ENCODE results near the gene TMPRSS11F. TPM values are rescaled to one million over a fixed set of nuclear protein-coding genes. Genes with fewer than 3 reads are reported as not detected.

TMPRSS11F gene
- total RNA-seq, 1 experiment from 2014 or later = not detected

DNA sequence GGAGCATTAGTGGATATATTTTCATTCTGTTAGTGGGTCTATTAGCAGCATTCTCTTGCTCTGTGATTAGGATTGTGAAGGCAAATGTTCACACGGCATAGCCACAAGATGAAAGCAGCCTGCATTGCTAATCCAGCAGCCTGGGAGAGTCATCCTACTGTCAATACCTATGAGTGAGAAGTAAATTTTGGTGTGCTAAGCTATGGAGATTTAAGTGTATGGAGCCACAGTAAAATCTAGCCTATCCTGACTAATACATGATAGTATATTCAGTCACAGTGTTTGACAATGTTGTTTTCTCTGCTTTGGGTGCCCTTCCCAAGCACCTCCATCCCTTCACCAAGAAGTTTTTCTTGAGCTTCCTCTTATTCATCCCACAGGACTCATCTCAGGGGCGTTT lies 47.2 kb upstream of the TMPRSS11F start:
- Histone ChIP-seq H3K9me3 (ENCODE audit: control insufficient read depth, low read depth, low read length) (peaks cover 8% of the 10 kb centered on the region), H2BK12ac (ENCODE audit: insufficient read length, low read depth, low read length) (no peak overlapping the region), H2BK120ac (ENCODE audit: low read depth, low read length, poor library complexity, severe bottlenecking) (no peak overlapping the region), H4K91ac (ENCODE audit: insufficient read length, low read depth, low read length) (no peak overlapping the region), H4K8ac (replicated peaks; ENCODE audit: insufficient read length, low read depth, low read length) (no peak overlapping the region), H3K18ac (ENCODE audit: insufficient read length, low read depth, low read length) (no peak overlapping the region), H2AFZ (ENCODE audit: low read length) (no peak overlapping the region), H3K27ac (ENCODE audit: insufficient read length, low read depth, low read length) (no peak overlapping the region), H3K4me2 (ENCODE audit: insufficient read depth, insufficient read length, low read length) (no peak overlapping the region), H4K20me1 (ENCODE audit: control insufficient read depth, insufficient read depth, insufficient read length) (no peaks in the 10 kb centered on the region), H2BK15ac (ENCODE audit: low read depth, low read length) (no peak overlapping the region), H3K9ac (ENCODE audit: extremely low read depth, insufficient read length, low read length) (no peak overlapping the region), H3K27me3 (ENCODE audit: insufficient read depth, low read length) (no peaks in the 10 kb centered on the region), H3K79me2 (ENCODE audit: insufficient read depth, low read length) (no peaks in the 10 kb centered on the region), H3K23ac (ENCODE audit: insufficient read length, low read depth, low read length) (no peak overlapping the region), H3K23me2 (ENCODE audit: insufficient read length, low read depth, low read length, poor library complexity, severe bottlenecking) (no peaks in the 10 kb centered on the region), H3K4ac (ENCODE audit: low read depth, low read length) (no peak overlapping the region), H3K56ac (ENCODE audit: insufficient read length, low read depth, low read length) (no peak overlapping the region), H3K79me1 (ENCODE audit: insufficient read depth, low read depth, low read length, poor library complexity, severe bottlenecking) (no peaks in the 10 kb centered on the region), H2AK5ac (ENCODE audit: insufficient read length, low read length) (no peak overlapping the region), H4K5ac (ENCODE audit: insufficient read length, low read depth, low read length) (no peak overlapping the region), H2BK20ac (ENCODE audit: low read depth, low read length, poor library complexity, severe bottlenecking) (no peak overlapping the region), H2BK5ac (ENCODE audit: insufficient read length, low read length) (no peak overlapping the region), H3K4me1 (ENCODE audit: insufficient read depth, low read length) (no peaks in the 10 kb centered on the region), H3K14ac (ENCODE audit: insufficient read depth, low read length) (no peak overlapping the region), H3T11ph (ENCODE audit: low read length) (no peak overlapping the region)
- peaks cover 13 to 26% (median 20%) of the 10 kb centered on the region in 3 experiments for H3K36me3 Mint-ChIP-seq (ENCODE audit: insufficient read depth in 1 of 3, low read depth in 3 of 3)
- H3K27me3 Mint-ChIP-seq (ENCODE audit: low read depth) = no peaks in the 10 kb centered on the region
- H3K27ac Mint-ChIP-seq = no peak overlapping the region
- H3K4me3 Mint-ChIP-seq = no peak overlapping the region
- no peak for DNase-seq
- peaks cover 26 to 29% of the 10 kb centered on the region in 2 experiments for H3K9me3 Mint-ChIP-seq
- no peaks in the 10 kb centered on the region for H3K4me1 Mint-ChIP-seq
- TF ChIP-seq, protein P1, sequence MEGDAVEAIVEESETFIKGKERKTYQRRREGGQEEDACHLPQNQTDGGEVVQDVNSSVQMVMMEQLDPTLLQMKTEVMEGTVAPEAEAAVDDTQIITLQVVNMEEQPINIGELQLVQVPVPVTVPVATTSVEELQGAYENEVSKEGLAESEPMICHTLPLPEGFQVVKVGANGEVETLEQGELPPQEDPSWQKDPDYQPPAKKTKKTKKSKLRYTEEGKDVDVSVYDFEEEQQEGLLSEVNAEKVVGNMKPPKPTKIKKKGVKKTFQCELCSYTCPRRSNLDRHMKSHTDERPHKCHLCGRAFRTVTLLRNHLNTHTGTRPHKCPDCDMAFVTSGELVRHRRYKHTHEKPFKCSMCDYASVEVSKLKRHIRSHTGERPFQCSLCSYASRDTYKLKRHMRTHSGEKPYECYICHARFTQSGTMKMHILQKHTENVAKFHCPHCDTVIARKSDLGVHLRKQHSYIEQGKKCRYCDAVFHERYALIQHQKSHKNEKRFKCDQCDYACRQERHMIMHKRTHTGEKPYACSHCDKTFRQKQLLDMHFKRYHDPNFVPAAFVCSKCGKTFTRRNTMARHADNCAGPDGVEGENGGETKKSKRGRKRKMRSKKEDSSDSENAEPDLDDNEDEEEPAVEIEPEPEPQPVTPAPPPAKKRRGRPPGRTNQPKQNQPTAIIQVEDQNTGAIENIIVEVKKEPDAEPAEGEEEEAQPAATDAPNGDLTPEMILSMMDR (conservative IDR thresholded peaks at IDR 0.05) = no peak
- WGBS (ENCODE audit: extremely low coverage, insufficient read length, low lambda C conversion rate) = no CpG with 5 or more reads among the region's 2 CpGs
